HL-60 (cell line): ENCODE results near the gene RNF169.

Experiments
- DNase-seq, 2 experiments: peaks; one replicate each; pipeline ENCODE4 v3.0.0-alpha.2; 2010 to 2020; ENCODE audit warnings: low read depth in 1 of 2, low spot score in 1 of 2
- H3K27ac ChIP-seq: fragments of 250-450 bp; sonication (Bioruptor Pico); replicated peaks from 2 replicates; pipeline ENCODE4 v1.5.1; 2020; ENCODE audit warnings: mild to moderate bottlenecking, moderate library complexity
- H3K27me3 ChIP-seq: fragments of 250-450 bp; sonication (Bioruptor Pico); 2 replicates; pipeline ENCODE4 v1.5.1; 2021; ENCODE audit warnings: mild to moderate bottlenecking, moderate library complexity; ENCODE audit not compliant: insufficient read depth, poor library complexity, severe bottlenecking
- H3K4me3 ChIP-seq: replicated peaks from 2 replicates; pipeline ENCODE4 v1.5.1; 2011; ENCODE audit warnings: mild to moderate bottlenecking, control low read depth, low read length; ENCODE audit not compliant: insufficient read depth
- CTCF ChIP-seq: IDR thresholded peaks from one replicate; pipeline ENCODE4 v1.5.1; 2011; ENCODE audit warnings: low read length, control low read depth, inconsistent platforms; ENCODE audit not compliant: insufficient read depth
- GABPA ChIP-seq: IDR thresholded peaks from 2 replicates; pipeline ENCODE4 v1.6.1; 2012; ENCODE audit warnings: low read depth
- POLR2AphosphoS5 ChIP-seq: IDR thresholded peaks from 2 replicates; pipeline ENCODE4 v1.6.1; 2012; ENCODE audit warnings: low read depth
- REST ChIP-seq: IDR thresholded peaks from 2 replicates; pipeline ENCODE4 v1.6.1; 2012; ENCODE audit warnings: low read depth; ENCODE audit not compliant: insufficient replicate concordance
- SPI1 ChIP-seq: IDR thresholded peaks from 2 replicates; pipeline ENCODE4 v1.6.1; 2012; ENCODE audit warnings: low read depth, mild to moderate bottlenecking, borderline replicate concordance

Gene RNF169

GRCh38 chr11:74839446-74839845 lies 90.8 kb downstream of the RNF169 start:
- Histone ChIP-seq H3K27me3 (no peaks in the 10 kb centered on the region), H3K27ac (no peak overlapping the region), H3K4me3 (no peak overlapping the region)
- TF ChIP-seq CTCF = no peak
- no peak for TF ChIP-seq POLR2AphosphoS5
- no peak for TF ChIP-seq SPI1
- no peak for TF ChIP-seq GABPA
- no peak for DNase-seq

DNA sequence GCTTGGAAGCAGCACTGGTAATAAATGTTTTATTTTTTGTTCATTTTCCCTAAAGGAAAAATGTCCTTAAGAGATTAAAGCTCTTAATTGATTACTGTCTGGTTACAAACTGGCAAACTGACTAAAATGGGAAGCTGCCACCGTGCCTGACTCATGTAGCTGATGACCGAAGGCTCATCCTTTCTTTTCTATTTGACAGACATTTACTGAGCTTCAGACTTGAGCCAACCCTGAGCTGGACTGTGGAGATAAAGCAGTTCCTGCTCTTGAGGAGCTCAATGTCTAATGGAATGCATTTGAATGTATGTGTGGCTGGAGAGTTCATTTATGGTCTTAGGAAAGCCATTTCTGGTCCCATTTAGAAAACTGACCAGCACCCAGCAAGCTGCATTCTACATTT lies 91.3 kb downstream of the RNF169 start:
- H3K4me3 ChIP-seq = no peak overlapping the region
- no peak for DNase-seq
- no peaks in the 10 kb centered on the region for H3K27me3 ChIP-seq
- H3K27ac ChIP-seq = no peak overlapping the region
- no peak for TF ChIP-seq CTCF
- no peak for TF ChIP-seq SPI1
- no peak for TF ChIP-seq REST
- no peak for TF ChIP-seq GABPA
- TF ChIP-seq POLR2AphosphoS5 = no peak

DNA sequence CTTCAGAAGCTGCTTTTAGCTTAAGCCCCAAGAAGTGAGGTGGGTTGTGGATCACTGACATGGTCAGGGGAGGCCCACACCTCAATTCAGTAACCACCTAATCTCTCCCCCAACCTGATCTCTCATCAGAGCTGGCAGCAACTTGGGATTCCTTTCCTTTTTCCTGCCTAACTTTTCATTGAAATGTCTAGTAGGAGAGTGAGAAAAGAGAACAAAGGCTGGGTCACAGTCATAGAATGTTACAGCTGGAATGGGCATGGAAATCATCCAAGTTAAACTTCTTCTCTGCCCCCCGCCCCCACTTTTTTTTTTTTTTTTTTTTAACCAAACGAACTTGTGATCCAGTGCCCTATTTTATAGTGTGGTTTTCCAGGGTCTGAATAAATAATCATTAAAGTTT lies 91.8 kb downstream of the RNF169 start:
- TF ChIP-seq SPI1 = no peak
- TF ChIP-seq POLR2AphosphoS5 = no peak
- TF ChIP-seq CTCF = no peak
- no peak for TF ChIP-seq REST
- no peak for TF ChIP-seq GABPA
- Histone ChIP-seq H3K27me3 (no peaks in the 10 kb centered on the region), H3K27ac (no peak overlapping the region), H3K4me3 (no peak overlapping the region)
- no peak for DNase-seq

GRCh38 chr11:74842967-74843366 lies 94.3 kb downstream of the RNF169 start:
- Histone ChIP-seq H3K27me3 (no peaks in the 10 kb centered on the region), H3K4me3 (no peak overlapping the region), H3K27ac (no peak overlapping the region)
- DNase-seq = no peak
- TF ChIP-seq GABPA (no peak), REST (no peak), SPI1 (no peak), CTCF (no peak), POLR2AphosphoS5 (no peak)
